Globus pallidus (tissue), 1 donor: Measurements from ENCODE around the gene CENPB.

ENCODE experiments used
- DNase-seq: peaks from one replicate; pipeline ENCODE4 v3.0.0-alpha.2; 2015; ENCODE audit warnings: low spot score

CENPB gene

DNA sequence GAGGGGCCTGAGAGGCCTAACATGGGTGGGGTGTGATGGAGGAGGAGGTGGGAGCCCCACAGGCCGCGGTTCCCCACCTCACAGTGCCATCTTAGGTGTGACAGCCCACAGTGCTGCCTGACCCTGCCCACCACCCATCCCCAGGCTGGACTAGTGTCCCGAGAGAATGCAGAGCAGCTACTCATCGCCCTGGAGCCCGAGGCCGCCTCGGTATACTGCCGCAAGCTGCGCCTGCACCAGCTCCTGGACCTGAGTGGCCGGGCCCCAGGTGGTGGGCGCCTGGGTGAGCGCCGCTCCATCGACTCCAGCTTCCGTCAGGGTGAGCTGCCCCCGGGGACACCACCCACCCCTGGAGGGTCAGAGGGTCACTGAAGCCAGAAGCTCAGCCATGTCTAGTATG, 38.5 kb downstream of the CENPB start:
- no peak for DNase-seq

DNA sequence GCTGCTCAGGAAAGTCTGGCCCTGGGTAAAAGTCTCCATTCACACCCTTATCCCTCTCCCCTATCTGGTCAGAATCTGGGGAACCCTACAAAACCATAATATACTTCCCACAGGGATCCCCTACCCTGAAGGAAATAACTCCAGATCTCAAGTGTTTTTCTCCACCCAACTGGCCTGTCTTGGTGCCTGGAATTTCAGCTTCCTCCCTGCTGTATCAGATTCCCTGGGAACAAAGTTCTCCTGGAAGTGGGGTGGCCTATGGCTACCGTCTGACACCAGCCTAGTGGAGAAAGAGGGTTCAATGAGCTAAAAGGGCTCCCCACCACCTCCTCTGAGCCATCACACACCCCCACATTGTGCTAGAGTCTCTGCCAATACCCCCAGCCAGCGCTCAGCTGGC, 39.1 kb downstream of the CENPB start:
- DNase-seq = no peak

DNA sequence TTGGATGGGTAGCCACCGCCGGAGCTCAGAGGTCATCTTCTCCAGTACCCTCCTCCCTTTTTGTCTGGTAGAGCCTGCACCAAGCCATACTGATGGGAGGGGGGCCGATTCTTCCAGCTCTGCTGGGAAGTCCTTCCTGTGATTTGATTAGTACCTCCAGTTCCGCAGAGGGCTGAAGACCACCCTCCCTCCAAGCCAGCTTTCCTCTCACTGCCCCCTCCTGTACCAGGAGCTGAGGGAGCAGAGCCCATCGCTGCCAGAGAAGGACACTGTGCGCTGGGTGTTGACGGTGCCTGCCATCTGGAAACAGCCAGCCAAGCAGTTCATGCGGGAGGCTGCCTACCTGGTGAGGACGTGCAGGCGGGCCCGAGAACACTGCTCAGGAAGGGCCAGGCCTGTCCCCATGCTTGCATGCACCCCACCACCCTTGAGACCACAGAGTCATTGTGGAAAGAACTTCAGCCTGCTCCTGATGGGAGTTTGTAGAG, 40.8 kb downstream of the CENPB start:
- DNase-seq = no peak

DNA sequence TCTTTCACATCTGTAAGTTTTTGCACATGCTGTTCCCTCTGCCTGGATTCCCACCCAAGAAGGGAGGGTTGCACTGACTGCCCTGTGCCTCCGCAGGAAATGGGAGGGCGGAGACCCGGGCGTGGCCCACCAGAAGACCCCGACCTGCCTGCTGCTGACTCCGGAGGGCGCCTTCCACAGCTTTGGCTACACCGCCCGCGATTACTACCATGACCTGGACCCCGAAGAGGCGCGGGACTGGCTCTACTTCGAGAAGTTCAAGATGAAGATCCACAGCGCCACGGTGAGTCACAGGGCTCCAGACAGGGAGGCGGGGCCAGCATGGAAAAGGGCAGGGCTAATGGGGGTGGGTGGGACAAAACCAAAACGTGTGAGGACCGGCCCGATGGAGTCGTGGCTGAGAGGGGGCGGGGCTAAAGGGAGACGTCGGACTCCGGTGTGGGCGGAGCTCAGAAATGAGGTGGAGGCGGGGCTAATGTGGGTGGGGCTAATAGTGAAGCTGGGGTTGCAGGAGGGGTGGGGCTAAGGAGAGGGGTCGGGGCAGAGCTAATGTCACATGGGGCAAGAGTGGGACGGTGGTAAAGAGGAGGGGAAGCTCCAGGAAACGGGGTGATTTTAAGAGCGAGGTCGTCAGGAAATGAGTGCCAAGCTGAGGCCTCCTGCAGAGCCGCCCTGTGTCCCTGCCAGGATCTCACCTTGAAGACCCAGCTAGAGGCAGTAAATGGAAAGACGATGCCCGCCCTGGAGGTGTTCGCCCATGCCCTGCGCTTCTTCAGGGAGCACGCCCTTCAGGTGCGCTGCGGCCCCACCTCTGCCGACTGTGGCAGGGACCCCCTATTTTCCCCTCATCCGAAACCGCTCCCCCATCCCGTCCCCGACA, 41.5 kb downstream of the CENPB start:
- no peak for DNase-seq

DNA sequence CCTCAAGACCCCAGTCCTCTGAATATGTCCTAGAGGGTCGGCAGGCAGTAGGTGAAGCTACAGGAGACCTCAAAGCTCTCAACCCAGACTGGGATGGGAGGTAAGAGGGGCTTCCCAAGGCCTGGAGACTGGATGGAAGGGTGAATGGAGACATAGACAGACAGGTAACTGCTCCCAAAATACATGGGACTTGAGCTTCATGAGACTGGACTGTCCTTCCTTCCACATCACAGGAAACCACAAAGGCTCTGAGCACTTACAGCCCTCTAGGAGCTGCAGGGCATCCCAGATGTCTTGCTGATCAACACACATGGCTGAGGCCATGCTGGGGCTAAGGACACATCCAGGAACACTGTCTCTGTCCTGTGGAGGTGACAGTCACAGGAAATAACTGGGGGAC, 42.5 kb downstream of the CENPB start:
- no peak for DNase-seq

DNA sequence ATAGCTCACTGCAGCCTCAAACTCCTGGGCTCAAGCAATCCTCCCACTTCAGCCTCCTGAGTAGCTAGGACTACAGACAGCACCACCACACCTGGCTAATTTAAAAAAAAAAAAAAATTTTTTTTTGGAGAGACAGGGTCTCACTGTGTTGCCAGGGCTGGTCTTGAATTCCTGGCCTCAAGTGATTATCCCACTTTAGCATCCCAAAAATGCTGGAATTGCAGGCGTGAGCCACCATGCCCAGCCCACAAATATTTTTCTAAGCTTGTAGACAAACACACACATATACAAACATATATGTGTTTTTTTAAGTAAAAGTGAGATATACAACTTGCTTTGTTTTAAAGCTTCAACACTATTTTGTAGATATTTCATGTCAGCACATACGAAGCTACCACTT, 43.3 kb downstream of the CENPB start:
- no peak for DNase-seq

DNA sequence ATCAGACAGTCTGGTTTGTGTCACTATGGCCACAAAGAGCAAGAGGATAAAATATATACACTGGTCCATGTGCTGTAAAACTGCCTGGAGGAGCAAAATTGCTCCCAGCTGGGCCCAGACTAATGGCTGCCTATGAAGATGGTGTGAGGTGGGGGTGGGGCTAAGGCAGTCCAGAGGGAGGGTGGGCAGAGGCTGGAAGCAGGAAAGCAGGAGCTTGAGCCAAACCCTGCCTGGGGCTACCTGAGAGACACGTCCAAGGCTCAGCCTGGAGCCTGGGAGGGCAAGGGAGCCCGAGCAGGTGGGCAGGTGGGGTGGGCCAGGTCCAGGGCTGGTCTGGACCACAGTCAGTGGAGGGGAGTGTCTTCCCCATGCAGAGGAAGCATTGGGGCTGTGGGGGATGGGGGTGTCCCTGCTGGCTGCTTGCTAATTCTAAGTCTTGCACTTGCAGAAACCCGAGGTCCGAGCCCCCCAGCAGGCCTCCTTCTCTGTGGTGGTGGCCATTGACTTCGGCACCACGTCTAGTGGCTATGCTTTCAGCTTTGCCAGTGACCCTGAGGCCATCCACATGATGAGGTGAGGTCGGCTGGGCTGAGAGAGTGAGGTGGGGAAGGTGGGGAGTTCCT, 44.6 kb downstream of the CENPB start:
- no peak for DNase-seq

DNA sequence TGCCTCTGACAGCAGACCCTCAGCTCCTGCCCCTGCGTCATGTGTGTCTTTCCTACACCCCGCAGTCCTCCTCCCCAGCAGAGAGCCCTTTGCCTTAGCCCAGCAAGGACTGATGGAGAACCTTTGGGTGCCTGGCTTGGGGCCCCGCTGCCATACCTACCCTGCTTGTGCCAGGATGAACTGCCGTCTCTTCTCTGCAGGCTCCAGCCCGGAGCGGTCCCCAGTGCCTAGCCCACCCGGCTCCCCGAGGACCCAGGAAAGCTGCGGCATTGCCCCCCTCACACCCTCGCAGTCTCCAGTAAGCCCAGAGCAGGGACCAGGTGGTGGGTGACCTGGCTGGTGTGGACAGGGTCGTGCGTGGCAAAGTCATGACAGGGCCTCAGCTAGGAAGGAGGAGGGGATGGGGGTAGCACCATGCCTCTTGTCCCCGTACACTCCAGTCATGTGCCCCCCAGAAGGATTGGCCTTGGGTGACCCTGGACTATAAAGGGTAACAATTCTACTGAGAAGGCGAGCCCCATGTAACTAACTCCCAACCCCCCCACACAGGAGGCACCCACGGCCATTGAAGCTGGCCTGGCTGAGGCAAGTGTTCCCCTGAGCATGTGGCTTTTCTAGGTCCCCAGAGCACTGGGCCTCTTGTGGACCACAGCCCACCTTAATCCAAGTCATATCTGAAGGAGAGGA, 45.8 kb downstream of the CENPB start:
- DNase-seq = no peak

DNA sequence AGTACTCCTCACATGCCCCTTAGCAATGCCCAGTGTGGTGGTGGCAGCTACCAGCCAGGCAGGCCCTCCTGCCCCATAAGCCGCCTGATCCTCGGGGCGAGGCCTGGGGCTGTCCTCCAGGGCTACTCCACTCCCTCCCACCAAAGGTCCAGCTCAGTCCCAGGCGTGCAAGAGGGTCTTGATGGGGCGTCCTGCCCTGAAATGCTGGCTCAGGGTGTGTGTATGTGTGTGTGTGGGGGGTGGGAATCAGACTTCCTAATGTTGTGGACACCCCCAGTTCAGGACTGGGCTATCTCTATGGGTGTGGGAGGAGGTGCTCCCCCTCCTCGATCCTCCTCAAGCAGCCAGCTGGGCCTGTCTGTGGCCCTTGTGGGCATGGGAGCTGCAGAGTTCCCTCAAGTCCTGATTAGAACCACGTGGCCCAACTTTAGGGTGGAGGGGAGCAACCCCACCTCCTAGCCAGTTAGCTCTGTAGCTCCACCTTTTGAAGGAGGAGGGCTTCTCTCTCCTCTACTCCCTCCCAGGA, 46.6 kb downstream of the CENPB start:
- no peak for DNase-seq

DNA sequence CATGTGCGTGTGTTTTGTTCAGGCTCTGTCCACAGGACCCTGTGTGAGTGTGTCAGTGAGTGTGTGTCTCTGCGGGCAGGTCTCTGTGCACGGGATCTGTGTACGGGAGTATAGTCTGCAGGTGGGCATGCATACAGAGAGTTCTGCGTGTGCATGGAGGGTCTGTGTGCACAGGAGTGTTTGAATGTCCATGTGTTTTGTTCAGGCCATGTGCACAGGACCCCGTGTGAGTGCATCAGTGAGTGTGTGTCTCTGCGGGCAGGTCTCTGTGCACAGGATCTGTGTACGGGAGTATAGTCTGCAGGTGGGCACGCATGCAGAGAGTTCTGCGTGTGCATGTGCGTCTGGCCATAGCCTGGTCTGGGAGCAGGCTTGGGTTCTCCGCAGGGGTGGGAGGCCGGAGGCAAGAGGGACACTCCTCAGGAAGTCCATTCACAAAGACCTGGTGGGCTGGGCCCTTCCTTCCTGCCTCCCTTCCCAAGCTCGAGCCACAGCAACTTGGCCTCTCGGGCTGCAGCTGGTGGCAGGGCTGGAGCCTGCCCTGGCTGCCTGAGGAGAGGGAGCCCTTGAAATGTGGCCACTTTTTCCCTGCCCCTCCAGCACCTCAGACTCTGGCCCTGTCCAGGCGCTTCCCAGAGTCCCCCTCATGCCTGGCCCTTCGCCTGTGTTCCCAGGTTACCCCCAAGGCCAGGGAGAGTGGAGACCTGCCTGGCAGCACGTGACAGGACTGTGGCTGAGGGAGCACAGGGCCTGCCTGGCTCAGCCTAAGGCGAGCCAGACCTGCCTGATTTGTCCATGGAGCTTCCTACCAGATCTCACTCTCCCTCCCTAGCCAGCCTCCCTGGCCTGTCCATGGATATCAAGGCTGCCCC, 47.2 kb downstream of the CENPB start:
- DNase-seq = no peak

DNA sequence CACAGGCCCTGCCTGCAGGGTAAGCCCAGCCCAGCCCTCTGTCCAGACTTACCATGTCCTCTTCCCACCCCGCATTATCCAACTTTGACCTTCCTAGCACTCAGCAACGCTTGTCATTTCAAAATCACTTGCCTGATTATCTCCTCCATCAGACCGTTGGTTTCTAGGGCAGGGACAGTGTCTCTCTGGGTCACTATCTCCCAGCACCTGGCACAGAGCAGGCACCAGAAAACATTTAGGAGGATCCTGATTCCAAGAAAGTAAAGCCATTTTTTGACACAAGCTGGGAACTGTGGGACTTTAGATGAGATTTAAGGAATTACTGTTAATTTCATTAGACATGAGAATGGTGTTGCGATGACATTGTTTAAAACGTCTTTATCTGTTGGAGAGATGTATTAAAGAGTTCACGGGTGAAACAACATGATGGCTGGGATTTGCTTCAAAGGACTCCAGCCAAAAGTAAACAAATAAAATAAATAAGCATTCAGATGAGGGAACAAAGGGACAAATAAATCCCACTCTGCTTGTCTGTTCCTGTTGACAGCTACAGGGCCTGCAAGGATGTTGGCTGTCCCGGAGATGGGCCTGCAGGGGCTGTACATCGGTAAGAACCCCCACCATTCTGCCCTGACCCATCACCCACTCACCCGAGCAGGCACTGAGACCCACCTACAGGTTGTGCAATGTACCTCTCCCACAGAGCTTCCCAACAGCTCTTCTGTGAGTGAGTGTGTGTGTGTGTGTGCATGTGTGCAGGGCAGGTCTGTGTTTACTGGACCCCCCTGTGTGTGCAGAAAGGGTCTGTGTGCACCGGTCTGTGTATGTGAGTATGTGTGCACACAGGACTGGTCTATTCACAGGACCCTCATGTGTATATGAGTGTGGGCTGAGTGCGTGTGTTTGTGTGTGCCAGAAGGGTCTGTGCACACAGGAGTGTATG, 48.2 kb downstream of the CENPB start:
- no peak for DNase-seq

DNA sequence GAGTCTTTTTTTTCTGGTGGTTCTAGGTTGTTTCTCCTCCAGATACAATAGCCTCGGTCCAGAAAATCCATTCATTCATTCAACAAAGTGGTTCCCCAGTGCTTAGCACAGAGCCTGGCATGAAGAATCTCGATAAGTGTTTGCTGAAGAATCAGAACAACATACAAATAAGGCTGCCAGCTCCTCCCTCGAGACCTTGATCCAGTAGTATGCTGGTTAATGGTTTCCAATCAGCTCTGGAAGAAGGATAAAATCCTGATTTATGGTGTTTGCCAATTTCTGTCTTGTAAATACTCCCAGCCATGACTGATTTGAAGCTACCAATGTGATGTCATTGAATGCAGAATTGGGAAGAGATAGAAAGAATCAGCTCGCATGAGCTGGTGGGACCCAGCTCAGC, 50.8 kb downstream of the CENPB start:
- DNase-seq = no peak

DNA sequence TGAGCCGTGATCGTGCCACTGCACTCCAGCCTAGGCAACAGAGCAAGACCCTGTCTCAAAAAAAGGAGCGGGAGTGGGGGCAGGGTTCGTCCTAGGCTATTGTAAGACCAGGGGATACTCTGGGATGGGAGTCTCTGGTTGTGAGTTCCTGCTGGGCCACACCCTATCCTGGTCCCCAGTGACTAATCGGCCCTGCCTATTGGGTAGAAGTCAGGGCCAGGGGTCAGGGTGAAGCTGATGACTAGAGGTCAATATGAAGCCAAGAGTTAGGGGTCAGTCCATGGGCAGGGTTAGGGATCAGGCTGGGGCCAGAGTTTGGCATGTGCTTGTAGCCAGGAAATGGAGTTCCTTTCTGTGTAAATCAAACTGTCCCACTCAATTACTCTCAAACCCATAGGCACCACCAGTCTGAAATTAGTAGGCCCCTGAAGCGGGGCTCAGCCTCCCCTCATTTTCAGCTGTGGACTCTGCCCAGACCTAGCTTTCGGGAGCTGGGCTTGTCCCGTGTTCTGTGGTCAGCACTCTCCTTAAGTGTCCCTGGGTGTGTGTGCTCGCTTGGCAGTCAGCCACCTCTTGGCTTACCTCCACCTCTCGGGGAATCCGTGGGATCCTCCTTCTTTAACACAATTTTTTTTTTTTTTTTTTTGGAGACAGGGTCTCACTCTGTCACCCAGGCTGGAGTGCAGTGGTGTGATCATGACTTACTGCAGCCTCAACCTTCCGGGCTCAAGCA, 52.3 kb downstream of the CENPB start:
- DNase-seq = no peak
